Measurements from ENCODE around the gene KCTD16.

Gene KCTD16

DNA sequence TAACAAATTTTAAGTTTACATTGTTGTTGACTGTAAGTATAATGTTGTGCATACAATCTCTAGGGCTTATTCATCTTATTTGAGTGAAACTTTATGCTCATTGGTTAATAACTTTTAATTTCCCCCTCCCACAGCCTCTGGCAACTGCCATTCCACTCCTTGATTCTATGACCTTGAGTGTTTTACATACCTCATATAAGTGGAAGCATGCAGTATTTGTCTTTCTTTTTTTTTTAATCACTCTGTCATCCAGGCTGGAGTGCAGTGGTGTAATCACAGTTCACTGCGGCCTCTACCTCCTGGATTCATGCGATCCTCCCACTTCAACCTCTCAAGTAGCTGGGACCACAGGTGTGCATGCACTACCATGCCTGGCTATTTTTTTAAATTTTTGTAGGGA lies 83.9 kb downstream of the KCTD16 start:
- H3K4me2 ChIP-seq (ENCODE audit: insufficient read depth, low read length): no peak overlapping the region
- no peaks in the 10 kb centered on the region for H4K20me1 ChIP-seq (ENCODE audit: insufficient read depth, low read length)
- TF ChIP-seq, protein P1, sequence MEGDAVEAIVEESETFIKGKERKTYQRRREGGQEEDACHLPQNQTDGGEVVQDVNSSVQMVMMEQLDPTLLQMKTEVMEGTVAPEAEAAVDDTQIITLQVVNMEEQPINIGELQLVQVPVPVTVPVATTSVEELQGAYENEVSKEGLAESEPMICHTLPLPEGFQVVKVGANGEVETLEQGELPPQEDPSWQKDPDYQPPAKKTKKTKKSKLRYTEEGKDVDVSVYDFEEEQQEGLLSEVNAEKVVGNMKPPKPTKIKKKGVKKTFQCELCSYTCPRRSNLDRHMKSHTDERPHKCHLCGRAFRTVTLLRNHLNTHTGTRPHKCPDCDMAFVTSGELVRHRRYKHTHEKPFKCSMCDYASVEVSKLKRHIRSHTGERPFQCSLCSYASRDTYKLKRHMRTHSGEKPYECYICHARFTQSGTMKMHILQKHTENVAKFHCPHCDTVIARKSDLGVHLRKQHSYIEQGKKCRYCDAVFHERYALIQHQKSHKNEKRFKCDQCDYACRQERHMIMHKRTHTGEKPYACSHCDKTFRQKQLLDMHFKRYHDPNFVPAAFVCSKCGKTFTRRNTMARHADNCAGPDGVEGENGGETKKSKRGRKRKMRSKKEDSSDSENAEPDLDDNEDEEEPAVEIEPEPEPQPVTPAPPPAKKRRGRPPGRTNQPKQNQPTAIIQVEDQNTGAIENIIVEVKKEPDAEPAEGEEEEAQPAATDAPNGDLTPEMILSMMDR (IDR thresholded peaks at IDR 0.05; ENCODE audit: borderline replicate concordance, extremely low read depth, low read length, poor library complexity, severe bottlenecking): no peak
- TF ChIP-seq EZH2 (IDR thresholded peaks at IDR 0.05; ENCODE audit: borderline replicate concordance, low read depth, low read length, severe bottlenecking): no peak
- no peak overlapping the region for H2AFZ ChIP-seq (ENCODE audit: low read depth, low read length)
- H3K36me3 ChIP-seq (ENCODE audit: insufficient read depth, low read length): no peaks in the 10 kb centered on the region
- H3K79me2 ChIP-seq (ENCODE audit: insufficient read depth, low read length): no peaks in the 10 kb centered on the region
- H3K4me1 ChIP-seq (ENCODE audit: insufficient read depth, low read length): no peaks in the 10 kb centered on the region
- H3K27me3 ChIP-seq (ENCODE audit: insufficient read depth, low read length, poor library complexity): peaks cover 4% of the 10 kb centered on the region
- no peak overlapping the region for H3K27ac ChIP-seq (ENCODE audit: low read length)
- no peak overlapping the region for H3K9ac ChIP-seq (ENCODE audit: low read depth, low read length)
- H3K9me3 ChIP-seq (ENCODE audit: insufficient read depth, low read length, severe bottlenecking): no peaks in the 10 kb centered on the region
- DNase-seq: no peak
- H3K4me3 ChIP-seq (ENCODE audit: low read depth in 1 of 2, low read length in 2 of 2): no peak overlapping the region
- no peak for ATAC-seq (ENCODE audit: insufficient read depth, low read depth)

DNA sequence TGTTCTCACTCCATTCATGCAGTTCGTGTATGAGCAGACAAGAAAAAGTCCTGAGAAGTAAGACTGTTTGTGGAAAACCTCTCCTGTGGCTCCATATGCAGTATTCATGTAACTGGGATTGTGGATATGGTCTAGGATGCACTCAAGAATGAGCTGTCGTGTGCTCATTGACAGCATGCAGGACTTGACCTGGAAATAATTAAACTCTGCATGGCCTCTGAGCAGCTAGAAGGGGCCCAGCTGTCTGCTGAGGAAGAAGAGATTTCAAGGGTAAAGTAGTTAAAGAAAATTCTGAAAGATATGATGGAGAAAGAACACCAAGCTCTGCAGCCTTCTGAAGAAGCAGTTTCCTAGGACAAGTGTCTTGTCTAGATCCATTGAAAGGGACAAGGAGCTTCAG lies 89.4 kb downstream of the KCTD16 start:
- H3K36me3 ChIP-seq (ENCODE audit: insufficient read depth, low read length): no peaks in the 10 kb centered on the region
- ATAC-seq (ENCODE audit: insufficient read depth, low read depth) (no peak), DNase-seq (no peak)
- H2AFZ ChIP-seq (ENCODE audit: low read depth, low read length): no peak overlapping the region
- no peak overlapping the region for H3K4me3 ChIP-seq (ENCODE audit: low read depth in 1 of 2, low read length in 2 of 2)
- no peaks in the 10 kb centered on the region for H4K20me1 ChIP-seq (ENCODE audit: insufficient read depth, low read length)
- H3K4me1 ChIP-seq (ENCODE audit: insufficient read depth, low read length): no peaks in the 10 kb centered on the region
- H3K79me2 ChIP-seq (ENCODE audit: insufficient read depth, low read length): no peaks in the 10 kb centered on the region
- H3K9me3 ChIP-seq (ENCODE audit: insufficient read depth, low read length, severe bottlenecking): no peaks in the 10 kb centered on the region
- no peaks in the 10 kb centered on the region for H3K27me3 ChIP-seq (ENCODE audit: insufficient read depth, low read length, poor library complexity)
- no peak overlapping the region for H3K27ac ChIP-seq (ENCODE audit: low read length)
- H3K9ac ChIP-seq (ENCODE audit: low read depth, low read length): no peak overlapping the region
- H3K4me2 ChIP-seq (ENCODE audit: insufficient read depth, low read length): no peak overlapping the region
- TF ChIP-seq, protein P1 (IDR thresholded peaks at IDR 0.05; ENCODE audit: borderline replicate concordance, extremely low read depth, low read length, poor library complexity, severe bottlenecking): no peak
- TF ChIP-seq EZH2 (IDR thresholded peaks at IDR 0.05; ENCODE audit: borderline replicate concordance, low read depth, low read length, severe bottlenecking): no peak

DNA sequence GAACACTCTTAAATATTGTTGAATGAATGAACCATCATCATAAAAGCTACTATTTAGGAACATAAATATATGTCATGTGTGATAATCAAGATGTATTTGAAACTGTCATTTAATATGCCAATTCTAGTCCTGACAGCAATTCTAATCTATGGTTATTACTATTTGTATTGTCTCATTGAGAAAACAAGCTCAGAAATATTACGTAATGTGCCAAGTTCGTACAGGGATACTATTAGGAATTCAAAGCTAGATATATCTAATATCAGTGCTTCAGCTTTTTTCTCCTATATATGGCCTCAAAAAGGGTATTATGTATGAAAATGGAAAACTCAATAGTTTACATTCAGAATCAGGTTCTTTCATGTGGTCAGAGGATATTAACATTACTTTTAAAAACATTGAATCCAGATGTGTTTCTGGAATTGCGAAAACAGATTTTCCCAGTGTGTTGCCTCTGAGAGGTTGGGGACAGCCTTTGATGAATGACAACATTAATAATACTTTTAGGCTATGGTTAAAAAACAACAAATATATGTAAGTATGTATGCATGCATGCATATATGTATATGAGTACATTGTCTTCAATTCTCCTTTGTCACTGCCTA lies 95.1 kb downstream of the KCTD16 start:
- H3K27me3 ChIP-seq (ENCODE audit: insufficient read depth, low read length, poor library complexity): peaks cover 5% of the 10 kb centered on the region
- H3K4me3 ChIP-seq (ENCODE audit: low read depth in 1 of 2, low read length in 2 of 2): no peak overlapping the region
- DNase-seq (no peak), ATAC-seq (ENCODE audit: insufficient read depth, low read depth) (no peak)
- H3K4me1 ChIP-seq (ENCODE audit: insufficient read depth, low read length): no peaks in the 10 kb centered on the region
- no peaks in the 10 kb centered on the region for H3K79me2 ChIP-seq (ENCODE audit: insufficient read depth, low read length)
- no peaks in the 10 kb centered on the region for H3K9me3 ChIP-seq (ENCODE audit: insufficient read depth, low read length, severe bottlenecking)
- no peak overlapping the region for H3K27ac ChIP-seq (ENCODE audit: low read length)
- no peaks in the 10 kb centered on the region for H4K20me1 ChIP-seq (ENCODE audit: insufficient read depth, low read length)
- TF ChIP-seq, protein P1 (IDR thresholded peaks at IDR 0.05; ENCODE audit: borderline replicate concordance, extremely low read depth, low read length, poor library complexity, severe bottlenecking): no peak
- no peak for TF ChIP-seq EZH2 (IDR thresholded peaks at IDR 0.05; ENCODE audit: borderline replicate concordance, low read depth, low read length, severe bottlenecking)
- no peak overlapping the region for H3K9ac ChIP-seq (ENCODE audit: low read depth, low read length)
- H3K36me3 ChIP-seq (ENCODE audit: insufficient read depth, low read length): no peaks in the 10 kb centered on the region
- no peak overlapping the region for H3K4me2 ChIP-seq (ENCODE audit: insufficient read depth, low read length)
- no peak overlapping the region for H2AFZ ChIP-seq (ENCODE audit: low read depth, low read length)
